GM18858 (cell line): ENCODE results near the gene PLCL1.
A peak's percentile ranks its signal among the peaks of the same experiment; 100 is the strongest.

Experiments
- ATAC-seq: cut with Tn5 transposase; IDR thresholded peaks from one replicate; pipeline ENCODE4 v1.9.1; 2021; ENCODE audit not compliant: unreplicated experiment

PLCL1 gene

GRCh38 chr2:197884252-197884651 lies 79.9 kb downstream of the PLCL1 start:
- no peak for ATAC-seq

DNA sequence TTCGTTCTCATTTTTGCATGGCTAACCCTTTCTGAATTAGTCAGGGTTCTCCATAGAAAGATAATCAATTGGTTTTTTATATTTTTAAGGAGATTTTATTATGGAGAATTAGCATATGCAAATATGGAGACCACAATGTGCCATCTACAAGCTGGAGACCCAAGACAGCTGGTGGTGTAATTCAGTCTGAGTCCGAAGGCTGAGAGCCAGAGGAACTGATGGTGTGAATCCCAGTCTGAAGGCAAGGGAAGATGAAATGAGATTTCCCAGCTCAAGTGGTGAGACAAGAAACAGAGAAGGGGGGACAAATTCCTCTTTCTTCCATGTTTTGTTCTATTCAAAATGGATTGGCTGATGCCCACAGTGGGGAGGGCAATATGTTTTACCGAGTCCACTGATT lies 80.7 kb downstream of the PLCL1 start:
- ATAC-seq, result no peak

GRCh38 chr2:197885587-197885986 lies 81.2 kb downstream of the PLCL1 start:
- ATAC-seq, result no peak

GRCh38 chr2:197888321-197888720 lies 83.9 kb downstream of the PLCL1 start:
- no peak for ATAC-seq

GRCh38 chr2:197889041-197889440 lies 84.6 kb downstream of the PLCL1 start:
- ATAC-seq, result peak; percentile 99

DNA sequence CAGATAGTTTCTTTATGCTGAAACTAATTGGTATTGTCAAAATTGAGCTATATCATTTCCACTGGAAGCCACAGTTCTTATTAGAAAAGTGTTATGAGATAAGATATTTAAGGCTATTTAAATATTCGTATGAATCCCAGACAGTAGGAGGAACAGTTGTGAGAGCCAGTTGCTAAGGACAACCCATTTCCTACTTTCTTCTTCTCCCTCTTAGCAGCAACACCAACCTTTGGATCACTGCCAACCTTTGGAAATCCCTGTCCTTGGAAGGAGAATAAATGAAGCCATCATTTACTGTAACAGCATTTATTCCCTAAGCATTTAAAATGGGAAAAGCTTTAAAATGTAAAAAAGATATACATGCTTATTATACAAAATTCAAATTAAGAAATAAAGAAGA lies 85.8 kb downstream of the PLCL1 start:
- no peak for ATAC-seq

- no peak for ATAC-seq
These were observed 87.6 kb downstream of the PLCL1 start for GRCh38 chr2:197891897-197892442.

GRCh38 chr2:197893403-197894177 lies 89.2 kb downstream of the PLCL1 start:
- no peak for ATAC-seq

GRCh38 chr2:197894751-197895274 lies 90.4 kb downstream of the PLCL1 start:
- no peak for ATAC-seq

- no peak for ATAC-seq
These were observed 93.7 kb downstream of the PLCL1 start for GRCh38 chr2:197897960-197898678.

DNA sequence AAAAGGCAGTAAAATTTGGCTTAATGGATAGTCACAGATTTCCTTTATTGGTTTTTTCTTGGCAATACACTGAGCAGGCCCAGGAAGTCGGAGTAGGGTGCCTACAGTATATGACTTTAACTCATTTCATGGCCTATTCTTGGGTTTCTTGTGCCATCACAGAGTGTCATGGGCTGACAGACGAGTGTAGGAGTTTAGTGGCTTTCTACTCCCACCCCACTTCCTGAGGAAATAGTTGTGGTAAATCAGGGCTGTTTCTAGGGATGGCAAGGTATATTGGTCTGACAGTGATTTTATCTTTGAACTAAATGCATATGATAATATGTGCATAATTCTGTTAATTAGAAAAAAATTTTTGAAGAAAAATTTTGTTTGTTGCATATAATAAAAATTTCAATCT lies 100.1 kb downstream of the PLCL1 start:
- ATAC-seq, result no peak

- ATAC-seq, result no peak
These were observed 103.8 kb downstream of the PLCL1 start for GRCh38 chr2:197908156-197908555.

DNA sequence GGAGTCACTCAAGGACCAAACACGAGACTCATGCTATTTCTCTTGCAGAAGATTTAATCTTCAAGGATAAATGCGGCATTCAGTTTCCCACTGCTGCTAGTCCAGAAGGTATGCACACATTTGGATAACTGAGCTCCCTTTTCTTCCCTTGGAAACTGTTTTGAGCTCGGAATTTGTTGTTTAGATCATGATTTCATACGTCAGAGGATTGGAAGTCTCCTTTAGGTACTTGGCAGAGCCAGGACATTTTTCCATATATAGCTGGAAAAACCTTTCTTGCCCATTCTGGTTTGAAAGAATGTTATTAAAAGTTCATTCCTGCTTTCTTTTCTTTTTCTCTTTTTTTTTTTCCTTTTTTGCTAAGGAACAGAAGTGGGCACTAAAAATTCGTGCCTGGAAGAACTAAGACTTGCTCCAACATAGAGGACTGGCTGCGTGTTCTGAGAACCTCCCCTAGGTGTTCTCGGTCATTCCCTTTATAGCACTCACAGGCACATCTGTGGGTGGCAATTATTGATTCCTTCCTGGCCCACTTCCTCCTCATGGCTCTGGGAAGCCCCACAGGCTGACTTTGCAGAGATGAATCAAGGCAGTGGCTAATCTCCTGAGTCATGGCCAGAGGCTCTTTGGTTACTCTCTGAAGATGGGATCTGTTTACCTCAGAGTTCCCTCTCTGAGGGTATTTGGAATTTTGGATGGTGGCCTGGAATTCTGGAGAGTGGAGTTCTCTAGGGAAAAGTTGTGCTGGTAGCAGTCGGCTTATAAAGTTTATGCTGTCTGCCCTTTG lies 104.8 kb downstream of the PLCL1 start:
- no peak for ATAC-seq

DNA sequence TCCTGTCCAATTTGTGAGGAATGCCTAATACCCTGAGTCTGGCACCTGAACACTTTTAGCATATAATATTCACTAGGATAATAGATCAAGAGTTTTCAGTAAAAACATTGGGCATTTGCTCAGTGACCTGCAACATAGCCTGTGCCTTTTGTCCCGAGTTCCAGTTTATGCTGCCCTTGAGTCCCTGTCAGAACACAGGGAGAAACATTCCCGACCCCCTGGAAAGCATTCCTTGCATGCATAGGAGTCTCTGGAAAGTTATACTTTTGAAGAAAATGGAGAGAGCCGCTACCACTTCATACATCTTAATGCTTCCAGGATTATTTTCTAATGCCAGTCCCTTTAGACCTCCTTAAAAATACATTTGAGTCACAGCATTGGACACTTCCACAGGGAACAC lies 107.3 kb downstream of the PLCL1 start:
- no peak for ATAC-seq

DNA sequence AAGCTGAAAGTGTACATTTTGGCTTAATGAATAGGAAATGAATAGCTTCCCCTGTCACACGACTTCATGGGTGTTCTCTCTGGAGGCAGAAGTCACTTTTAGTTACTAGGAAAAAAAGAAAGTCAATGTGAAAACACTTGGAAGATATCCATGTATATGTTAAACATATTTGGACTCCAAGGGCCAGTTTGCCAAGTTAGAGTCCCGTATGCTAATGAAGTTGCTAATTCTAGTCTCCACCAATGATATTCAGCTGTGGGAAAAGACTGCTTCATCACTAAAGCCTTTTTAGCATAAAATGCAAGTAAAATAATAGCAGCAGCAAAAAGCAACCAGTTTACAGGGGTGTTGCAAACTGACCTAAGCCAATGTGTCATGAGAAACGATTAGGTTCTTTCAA lies 108.7 kb downstream of the PLCL1 start:
- ATAC-seq, result no peak

- ATAC-seq, result no peak
These were observed 110.4 kb downstream of the PLCL1 start for GRCh38 chr2:197914778-197915177.

- no peak for ATAC-seq
These were observed 111.3 kb downstream of the PLCL1 start for GRCh38 chr2:197915548-197916265.

GRCh38 chr2:197919487-197919886 lies 115.1 kb downstream of the PLCL1 start:
- no peak for ATAC-seq

GRCh38 chr2:197920088-197920487 lies 115.7 kb downstream of the PLCL1 start:
- no peak for ATAC-seq

GRCh38 chr2:197920592-197921201 lies 116.3 kb downstream of the PLCL1 start:
- no peak for ATAC-seq
